Activated T-helper 2 cell treated with anti-CD3 and anti-CD28 coated beads, Interferon-gamma antibody, Interleukin-2, Interleukin-4, amounts not matched to agents 10 μg/mL and 5 μg/mL and 100 μg/mL, durations not matched to agents 14 hours and 24 hours and 36 hours (primary cell): ENCODE data around the gene GNA15. TPM values are rescaled to one million over a fixed set of nuclear protein-coding genes. Genes with fewer than 3 reads are reported as not detected.
"Not testable (repeated sequence)": the region's sequence is repeated elsewhere in the genome, so short reads cannot be mapped to it uniquely, and the experiment has no call there.

ENCODE experiments used
- DNase-seq: peaks from one replicate; pipeline ENCODE4 v3.0.0; 2021; ENCODE audit warnings: low spot score
- H3K27ac Mint-ChIP-seq: one replicate; pipeline ENCODE4 v1.8.0; 2021; ENCODE audit warnings: mixed read lengths
- H3K27me3 Mint-ChIP-seq: one replicate; pipeline ENCODE4 v1.8.0; 2021; ENCODE audit warnings: low read depth, mixed read lengths
- H3K36me3 Mint-ChIP-seq: one replicate; pipeline ENCODE4 v1.8.0; 2021; ENCODE audit warnings: low read depth, mixed read lengths
- H3K4me1 Mint-ChIP-seq: one replicate; pipeline ENCODE4 v1.8.0; 2021; ENCODE audit warnings: low read depth, mixed read lengths
- H3K4me3 Mint-ChIP-seq: one replicate; pipeline ENCODE4 v1.8.0; 2021; ENCODE audit warnings: low read depth, mild to moderate bottlenecking, moderate library complexity, mixed read lengths
- H3K9me3 Mint-ChIP-seq: one replicate; pipeline ENCODE4 v1.8.0; 2021; ENCODE audit warnings: mixed read lengths
- intact Hi-C: fragments of 100-400 bp; cut with micrococcal nuclease; formaldehyde crosslinking; loops from one replicate; pipeline ENCODE4 v1.15.1; 2023
- total RNA-seq: library from RNA; stranded (reverse); gene quantifications from 2 replicates; pipeline ENCODE4 v1.2.3, GENCODE V29; 2022

The GNA15 gene
- total RNA-seq, 1 donor from 2014 or later, result 174 TPM

GRCh38 chr19:3190921-3191805 is 55.3 kb downstream of the GNA15 start:
- H3K4me1 Mint-ChIP-seq, result peaks cover 22% of the 10 kb centered on the region
- no peak overlapping the region for H3K27ac Mint-ChIP-seq
- no peak for DNase-seq
- H3K36me3 Mint-ChIP-seq, result peaks cover 30% of the 10 kb centered on the region
- no peak overlapping the region for H3K4me3 Mint-ChIP-seq
- no peaks in the 10 kb centered on the region for H3K9me3 Mint-ChIP-seq
- intact Hi-C loops, result no loop called here
- no peaks in the 10 kb centered on the region for H3K27me3 Mint-ChIP-seq

- DNase-seq, H3K27me3 Mint-ChIP-seq, H3K27ac Mint-ChIP-seq, H3K4me3 Mint-ChIP-seq, H3K9me3 Mint-ChIP-seq, intact Hi-C loops: not testable (repeated sequence)
- Mint-ChIP-seq H3K4me1 (peaks cover 20% of the 10 kb centered on the region), H3K36me3 (peaks cover 26% of the 10 kb centered on the region)
These were observed 55.9 kb downstream of the GNA15 start for GRCh38 chr19:3191806-3192104.

GRCh38 chr19:3192228-3192635 is 56.4 kb downstream of the GNA15 start:
- H3K4me3 Mint-ChIP-seq, result no peak overlapping the region
- H3K9me3 Mint-ChIP-seq, result no peaks in the 10 kb centered on the region
- H3K27me3 Mint-ChIP-seq, result no peaks in the 10 kb centered on the region
- intact Hi-C loops, result no loop called here
- H3K36me3 Mint-ChIP-seq, result peaks cover 22% of the 10 kb centered on the region
- H3K27ac Mint-ChIP-seq, result no peak overlapping the region
- DNase-seq, result no peak
- peaks cover 15% of the 10 kb centered on the region for H3K4me1 Mint-ChIP-seq

GRCh38 chr19:3192684-3193083 is 56.9 kb downstream of the GNA15 start:
- Mint-ChIP-seq H3K27me3 (no peaks in the 10 kb centered on the region), H3K27ac (no peak overlapping the region), H3K4me1 (peaks cover 12% of the 10 kb centered on the region), H3K4me3 (no peak overlapping the region), H3K9me3 (no peaks in the 10 kb centered on the region), H3K36me3 (peaks cover 22% of the 10 kb centered on the region)
- no peak for DNase-seq
- intact Hi-C loops, result no loop called here

- H3K27ac Mint-ChIP-seq, result no peak overlapping the region
- H3K27me3 Mint-ChIP-seq, result no peaks in the 10 kb centered on the region
- no peaks in the 10 kb centered on the region for H3K9me3 Mint-ChIP-seq
- no peak for DNase-seq
- peaks cover 18% of the 10 kb centered on the region for H3K36me3 Mint-ChIP-seq
- intact Hi-C loops, result no loop called here
- H3K4me1 Mint-ChIP-seq, result peaks cover 7% of the 10 kb centered on the region
- H3K4me3 Mint-ChIP-seq, result no peak overlapping the region
These were observed 57.6 kb downstream of the GNA15 start for GRCh38 chr19:3193256-3194105.

- H3K9me3 Mint-ChIP-seq, result no peaks in the 10 kb centered on the region
- H3K4me1 Mint-ChIP-seq, result peaks cover 3% of the 10 kb centered on the region
- no peaks in the 10 kb centered on the region for H3K27me3 Mint-ChIP-seq
- no peak overlapping the region for H3K4me3 Mint-ChIP-seq
- intact Hi-C loops, result no loop called here
- H3K36me3 Mint-ChIP-seq, result peaks cover 17% of the 10 kb centered on the region
- no peak for DNase-seq
- no peak overlapping the region for H3K27ac Mint-ChIP-seq
These were observed 58.6 kb downstream of the GNA15 start for GRCh38 chr19:3194106-3195087.

- H3K4me3 Mint-ChIP-seq, result no peak overlapping the region
- H3K27ac Mint-ChIP-seq, result no peak overlapping the region
- no peaks in the 10 kb centered on the region for H3K4me1 Mint-ChIP-seq
- H3K36me3 Mint-ChIP-seq, result peaks cover 12% of the 10 kb centered on the region
- H3K27me3 Mint-ChIP-seq, result no peaks in the 10 kb centered on the region
- H3K9me3 Mint-ChIP-seq, result no peaks in the 10 kb centered on the region
- DNase-seq, result no peak
- intact Hi-C loops, result no loop called here
These were observed 60.5 kb downstream of the GNA15 start for GRCh38 chr19:3196064-3196932.

GRCh38 chr19:3196933-3197205 is 61.0 kb downstream of the GNA15 start:
- Mint-ChIP-seq H3K9me3 (no peaks in the 10 kb centered on the region), H3K27me3 (no peaks in the 10 kb centered on the region), H3K36me3 (peaks cover 12% of the 10 kb centered on the region), H3K4me3 (no peak overlapping the region), H3K27ac (no peak overlapping the region), H3K4me1 (no peaks in the 10 kb centered on the region)
- no peak for DNase-seq
- intact Hi-C loops, result no loop called here

GRCh38 chr19:3198901-3199700 is 63.3 kb downstream of the GNA15 start:
- Mint-ChIP-seq H3K9me3 (no peaks in the 10 kb centered on the region), H3K4me1 (no peaks in the 10 kb centered on the region), H3K36me3 (peaks cover 7% of the 10 kb centered on the region), H3K27ac (no peak overlapping the region), H3K4me3 (no peak overlapping the region), H3K27me3 (no peaks in the 10 kb centered on the region)
- intact Hi-C loops, result no loop called here
- no peak for DNase-seq

- DNase-seq, result no peak
- Mint-ChIP-seq H3K4me3 (no peak overlapping the region), H3K27ac (no peak overlapping the region), H3K4me1 (no peaks in the 10 kb centered on the region), H3K9me3 (no peaks in the 10 kb centered on the region), H3K36me3 (peaks cover 9% of the 10 kb centered on the region), H3K27me3 (no peaks in the 10 kb centered on the region)
- intact Hi-C loops, result no loop called here
These were observed 65.4 kb downstream of the GNA15 start for GRCh38 chr19:3201072-3201700.

- Mint-ChIP-seq H3K4me1 (no peaks in the 10 kb centered on the region), H3K36me3 (peaks cover 9% of the 10 kb centered on the region), H3K9me3 (no peaks in the 10 kb centered on the region), H3K27ac (no peak overlapping the region), H3K4me3 (no peak overlapping the region), H3K27me3 (no peaks in the 10 kb centered on the region)
- intact Hi-C loops, result no loop called here
- DNase-seq, result no peak
These were observed 66.1 kb downstream of the GNA15 start for GRCh38 chr19:3201911-3202310.
